ENCODE data around the gene SLC6A9. TPM values are rescaled to one million over a fixed set of nuclear protein-coding genes. Genes with fewer than 3 reads are reported as not detected.

The SLC6A9 gene
- total RNA-seq, 1 experiment from 2014 or later = 30.1 TPM

GRCh38 chr1:43981636-43982035 is 49.6 kb downstream of the SLC6A9 start:
- no peak overlapping the region for H3K4me2 ChIP-seq (ENCODE audit: insufficient read depth, insufficient read length, low read length)
- H3K4me1 Mint-ChIP-seq = peaks cover 20 to 24% of the 10 kb centered on the region in 2 experiments
- H3K9ac ChIP-seq (ENCODE audit: extremely low read depth, insufficient read length, low read length) = no peak overlapping the region

More at GRCh38 chr1:43981636-43982035, 49.6 kb downstream of the SLC6A9 start:
- H3K27me3 Mint-ChIP-seq (ENCODE audit: low read depth) = no peaks in the 10 kb centered on the region
- H3K4ac ChIP-seq (ENCODE audit: low read depth, low read length) = no peak overlapping the region
- peaks cover 27 to 63% (median 62%) of the 10 kb centered on the region in 3 experiments; a peak in 6 of 7 replicates for H3K36me3 Mint-ChIP-seq (ENCODE audit: insufficient read depth in 1 of 3, low read depth in 3 of 3)
- no peaks in the 10 kb centered on the region; a peak in 1 of 5 replicates for H3K9me3 Mint-ChIP-seq
- peak overlapping the region in 1 of 2 experiments; percentile 17; a peak in 2 of 5 replicates for H3K4me3 Mint-ChIP-seq
- no peaks in the 10 kb centered on the region; the same call in 1 of the 2 replicates for H3K79me2 ChIP-seq (ENCODE audit: insufficient read depth, low read length)
- H3K23ac ChIP-seq (ENCODE audit: insufficient read length, low read depth, low read length) = no peak overlapping the region
- no peaks in the 10 kb centered on the region for H3K9me3 ChIP-seq (ENCODE audit: control insufficient read depth, low read depth, low read length)
- H3K4me1 ChIP-seq (ENCODE audit: insufficient read depth, low read length) = peaks cover 3% of the 10 kb centered on the region; the same call in 1 of the 2 replicates
- no peak overlapping the region for H3K27ac Mint-ChIP-seq
- no peak overlapping the region for H4K91ac ChIP-seq (ENCODE audit: insufficient read length, low read depth, low read length)
- H3K14ac ChIP-seq (ENCODE audit: insufficient read depth, low read length) = no peak overlapping the region
- DNase-seq = no peak
- TF ChIP-seq CTCF (conservative IDR thresholded peaks at IDR 0.05) = no peak
- no peak overlapping the region for H3K27ac ChIP-seq (ENCODE audit: insufficient read length, low read depth, low read length)
- peaks cover 10% of the 10 kb centered on the region for H3K23me2 ChIP-seq (ENCODE audit: insufficient read length, low read depth, low read length, poor library complexity, severe bottlenecking)
- H2BK12ac ChIP-seq (ENCODE audit: insufficient read length, low read depth, low read length) = no peak overlapping the region
- no peak overlapping the region for H3T11ph ChIP-seq (ENCODE audit: low read length)
- no peak overlapping the region for H2BK15ac ChIP-seq (ENCODE audit: low read depth, low read length)
- WGBS (ENCODE audit: extremely low coverage, insufficient read length, low lambda C conversion rate) = no CpG with 5 or more reads among the region's 20 CpGs
- no peak overlapping the region for H2AK5ac ChIP-seq (ENCODE audit: insufficient read length, low read length)
- no peak overlapping the region for H2AFZ ChIP-seq (ENCODE audit: low read length)
- H3K56ac ChIP-seq (ENCODE audit: insufficient read length, low read depth, low read length) = no peak overlapping the region
- no peak overlapping the region for H4K5ac ChIP-seq (ENCODE audit: insufficient read length, low read depth, low read length)
- H4K20me1 ChIP-seq (ENCODE audit: control insufficient read depth, insufficient read depth, insufficient read length) = no peaks in the 10 kb centered on the region
- no peak overlapping the region for H3K18ac ChIP-seq (ENCODE audit: insufficient read length, low read depth, low read length)
- no peak overlapping the region for H2BK5ac ChIP-seq (ENCODE audit: insufficient read length, low read length)
- H2BK20ac ChIP-seq (ENCODE audit: low read depth, low read length, poor library complexity, severe bottlenecking) = no peak overlapping the region
- no peaks in the 10 kb centered on the region for H3K79me1 ChIP-seq (ENCODE audit: insufficient read depth, low read depth, low read length, poor library complexity, severe bottlenecking)
- H4K8ac ChIP-seq (replicated peaks; ENCODE audit: insufficient read length, low read depth, low read length) = no peak overlapping the region
- H2BK120ac ChIP-seq (ENCODE audit: low read depth, low read length, poor library complexity, severe bottlenecking) = no peak overlapping the region
- H3K27me3 ChIP-seq (ENCODE audit: insufficient read depth, low read length) = no peaks in the 10 kb centered on the region

Data from H9 (cell line).